OCI-LY7 (cell line): ENCODE measurements around the gene NPY2R. TPM values are rescaled to one million over a fixed set of nuclear protein-coding genes. Genes with fewer than 3 reads are reported as not detected.

ENCODE experiments used
- BruUV-seq: library from RNA; stranded (reverse); fragments of 400-500 nt; replicated peaks from 2 replicates; lab custom pipeline; 2021; lab: Mats Ljungman, UMichigan
- CTCF ChIA-PET: fragments of 300-600 bp; sonication (Branson Sonifier 250); formaldehyde crosslinking; loops from one replicate; lab custom pipeline; 2022; ENCODE audit warnings: antibody characterized with exemption; ENCODE audit not compliant: unreplicated experiment; lab: Charles Lee
- POLR2A ChIA-PET: fragments of 300-600 bp; sonication (Branson Sonifier 250); formaldehyde crosslinking; loops from one replicate; lab custom pipeline; 2022; ENCODE audit warnings: antibody characterized with exemption; lab: Charles Lee
- DNase-seq: peaks from one replicate; pipeline ENCODE4 v3.0.0-alpha.2; 2015; ENCODE audit warnings: low spot score
- H2AFZ ChIP-seq: fragments of 200-600 bp; sonication (generic), shearing (Covaris generic); 2 replicates; pipeline ENCODE4 v1.6.1; 2014; ENCODE audit warnings: mild to moderate bottlenecking, antibody characterized with exemption, low read length, moderate library complexity
- H3K27ac ChIP-seq: fragments of 200-600 bp; sonication (generic); 2 replicates; pipeline ENCODE4 v1.5.1; 2014; ENCODE audit warnings: mixed run types, low read depth, mild to moderate bottlenecking, moderate library complexity, low read length, inconsistent platforms; ENCODE audit not compliant: poor library complexity, severe bottlenecking
- H3K36me3 ChIP-seq: fragments of 200-600 bp; sonication (generic); 2 replicates; pipeline ENCODE4 v1.6.1; 2014; ENCODE audit warnings: mild to moderate bottlenecking, antibody characterized with exemption, low read length, moderate library complexity, mixed read lengths; ENCODE audit not compliant: insufficient read depth
- H3K4me1 ChIP-seq: fragments of 200-600 bp; sonication (generic); 2 replicates; pipeline ENCODE4 v1.5.1; 2014; ENCODE audit warnings: mild to moderate bottlenecking, low read length; ENCODE audit not compliant: insufficient read depth, poor library complexity, severe bottlenecking
- H3K4me2 ChIP-seq: fragments of 200-600 bp; sonication (generic); 2 replicates; pipeline ENCODE4 v1.6.1; 2014; ENCODE audit warnings: mild to moderate bottlenecking, low read length
- H3K4me3 ChIP-seq: fragments of 200-600 bp; sonication (generic); 2 replicates; pipeline ENCODE4 v1.5.1; 2014; ENCODE audit warnings: mild to moderate bottlenecking, low read depth, low read length; ENCODE audit not compliant: poor library complexity, severe bottlenecking
- H3K79me2 ChIP-seq: fragments of 200-600 bp; sonication (generic); 2 replicates; pipeline ENCODE4 v1.6.1; 2016; ENCODE audit warnings: low read depth, mild to moderate bottlenecking, low read length, moderate library complexity, mixed read lengths; ENCODE audit not compliant: insufficient read depth
- H3K9me2 ChIP-seq: fragments of 200-600 bp; sonication (generic); 2 replicates; pipeline ENCODE4 v1.6.1; 2016; ENCODE audit warnings: mild to moderate bottlenecking, low read length, mixed read lengths; ENCODE audit not compliant: insufficient read depth
- H3K9me3 ChIP-seq: fragments of 200-600 bp; sonication (generic); 2 replicates; pipeline ENCODE4 v1.6.1; 2014; ENCODE audit warnings: mild to moderate bottlenecking, mixed run types, low read length, mixed read lengths
- H4K20me1 ChIP-seq: fragments of 200-600 bp; sonication (generic); 2 replicates; pipeline ENCODE4 v1.6.1; 2014; ENCODE audit warnings: mild to moderate bottlenecking, antibody characterized with exemption, low read length, moderate library complexity, mixed read lengths; ENCODE audit not compliant: insufficient read depth
- CTCF ChIP-seq: fragments of 200-600 bp; sonication (generic); conservative IDR thresholded peaks from 2 replicates; pipeline ENCODE4 v1.5.1; 2014; ENCODE audit warnings: mild to moderate bottlenecking, antibody characterized with exemption, low read length, moderate library complexity, mixed read lengths
- EZH2phosphoT487 ChIP-seq: fragments of 200-600 bp; sonication (generic); IDR thresholded peaks from 2 replicates; pipeline ENCODE4 v1.6.1; 2018; ENCODE audit warnings: low read depth, borderline replicate concordance, mild to moderate bottlenecking, mixed run types, antibody characterized with exemption, low read length, moderate library complexity, mixed read lengths
- intact Hi-C: fragments of 100-400 bp; cut with micrococcal nuclease; formaldehyde crosslinking; loops from one replicate; pipeline ENCODE4 v1.10.0; 2022; ENCODE audit not compliant: unreplicated experiment
- total RNA-seq, 2 experiments: library from RNA; depleted of rRNA in 1 of 2; stranded (reverse); fragments of >200 nt in 1 of 2; shearing (Covaris generic) in 1 of 2; gene quantifications; 2 replicates each; pipeline ENCODE4 v1.2.3, GENCODE V29; 2014 to 2022

NPY2R gene
- total RNA-seq, 2 experiments from 2014 or later: not detected

GRCh38 chr4:155190099-155190498 lies 18.3 kb upstream of the NPY2R start:
- Histone ChIP-seq H3K27ac (no peak overlapping the region), H4K20me1 (no peaks in the 10 kb centered on the region), H3K36me3 (no peaks in the 10 kb centered on the region), H3K79me2 (no peaks in the 10 kb centered on the region), H3K9me2 (no peaks in the 10 kb centered on the region), H2AFZ (no peak overlapping the region), H3K9me3 (no peaks in the 10 kb centered on the region), H3K4me3 (no peak overlapping the region), H3K4me2 (no peak overlapping the region), H3K4me1 (no peaks in the 10 kb centered on the region)
- ChIA-PET CTCF (no interaction called here), POLR2A (interaction anchor here (1.2 kb wide), 1 partner anchor 11 kb away, joined by 4 read pairs; no protein-coding TSS in a partner anchor)
- DNase-seq: no peak
- TF ChIP-seq CTCF (no peak), EZH2phosphoT487 (no peak)
- intact Hi-C loops: no loop called here
- BruUV-seq: no TSS peak

- H3K79me2 ChIP-seq: no peaks in the 10 kb centered on the region
- H3K4me3 ChIP-seq: no peak overlapping the region
- TF ChIP-seq CTCF (no peak), EZH2phosphoT487 (no peak)
- DNase-seq: no peak
- no peaks in the 10 kb centered on the region for H3K36me3 ChIP-seq
- no peak overlapping the region for H3K27ac ChIP-seq
- intact Hi-C loops: no loop called here
- POLR2A ChIA-PET: no interaction called here
- no peaks in the 10 kb centered on the region for H3K9me2 ChIP-seq
- H2AFZ ChIP-seq: no peak overlapping the region
- H3K9me3 ChIP-seq: no peaks in the 10 kb centered on the region
- CTCF ChIA-PET: no interaction called here
- no peak overlapping the region for H3K4me2 ChIP-seq
- no peaks in the 10 kb centered on the region for H3K4me1 ChIP-seq
- H4K20me1 ChIP-seq: no peaks in the 10 kb centered on the region
- BruUV-seq: no TSS peak
These were observed 10.7 kb upstream of the NPY2R start for GRCh38 chr4:155197757-155198156.

- Histone ChIP-seq H4K20me1 (no peaks in the 10 kb centered on the region), H3K4me2 (no peak overlapping the region), H3K79me2 (no peaks in the 10 kb centered on the region), H3K27ac (no peak overlapping the region), H3K4me1 (no peaks in the 10 kb centered on the region), H3K4me3 (no peak overlapping the region), H3K36me3 (no peaks in the 10 kb centered on the region), H3K9me3 (no peaks in the 10 kb centered on the region), H3K9me2 (no peaks in the 10 kb centered on the region), H2AFZ (no peak overlapping the region)
- ChIA-PET POLR2A (no interaction called here), CTCF (no interaction called here)
- TF ChIP-seq EZH2phosphoT487: no peak
- no peak for TF ChIP-seq CTCF
- no TSS peak for BruUV-seq
- intact Hi-C loops: no loop called here
- DNase-seq: no peak
These were observed 740 bp upstream of the NPY2R start for GRCh38 chr4:155207534-155208257.
